NCI-H526 (cell line): Measurements from ENCODE around the gene NT5C2.
"Not testable (repeated sequence)": the region's sequence is repeated elsewhere in the genome, so short reads cannot be mapped to it uniquely, and the experiment has no call there.

Experiments
- DNase-seq, 2 experiments: peaks; one replicate each; lab custom pipeline; 2025; lab: John Stamatoyannopoulos, UW

The NT5C2 gene

DNA sequence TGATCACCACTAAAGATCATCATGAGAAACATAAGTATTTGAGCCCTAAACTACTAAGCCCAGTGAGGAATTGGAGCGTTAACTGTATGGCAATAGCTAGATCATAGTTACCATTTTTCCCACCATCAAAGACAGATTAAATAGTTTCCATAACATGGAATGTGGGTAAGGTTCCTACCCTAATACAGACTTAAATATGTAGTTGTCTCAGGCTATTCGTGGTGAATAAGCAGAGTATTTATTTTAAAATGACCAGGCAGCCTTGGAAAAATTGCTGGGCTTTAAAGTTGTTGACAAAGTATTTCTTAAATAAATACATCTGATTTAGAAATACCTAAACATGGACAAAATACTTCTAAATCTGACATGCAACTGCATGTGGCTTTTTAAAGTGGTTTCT, 106.8 kb downstream of the NT5C2 start:
- DNase-seq, result no peak

DNA sequence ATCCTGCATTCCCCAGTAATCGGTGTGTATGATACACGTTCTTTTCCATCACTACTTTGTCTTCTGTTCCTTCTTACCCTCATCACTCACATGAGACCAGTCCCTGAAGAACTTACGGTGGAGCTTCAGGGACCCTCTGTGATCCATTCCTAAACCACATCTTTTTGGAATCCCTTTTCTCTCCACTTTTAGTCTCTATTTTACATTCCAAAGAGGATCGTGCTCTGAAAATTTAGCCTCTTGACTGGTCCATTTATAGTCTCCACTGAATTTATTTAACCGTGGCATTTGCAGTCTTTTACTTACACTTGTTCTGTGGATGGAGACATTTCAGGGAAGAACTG, 109.1 kb downstream of the NT5C2 start:
- no peak for DNase-seq

DNA sequence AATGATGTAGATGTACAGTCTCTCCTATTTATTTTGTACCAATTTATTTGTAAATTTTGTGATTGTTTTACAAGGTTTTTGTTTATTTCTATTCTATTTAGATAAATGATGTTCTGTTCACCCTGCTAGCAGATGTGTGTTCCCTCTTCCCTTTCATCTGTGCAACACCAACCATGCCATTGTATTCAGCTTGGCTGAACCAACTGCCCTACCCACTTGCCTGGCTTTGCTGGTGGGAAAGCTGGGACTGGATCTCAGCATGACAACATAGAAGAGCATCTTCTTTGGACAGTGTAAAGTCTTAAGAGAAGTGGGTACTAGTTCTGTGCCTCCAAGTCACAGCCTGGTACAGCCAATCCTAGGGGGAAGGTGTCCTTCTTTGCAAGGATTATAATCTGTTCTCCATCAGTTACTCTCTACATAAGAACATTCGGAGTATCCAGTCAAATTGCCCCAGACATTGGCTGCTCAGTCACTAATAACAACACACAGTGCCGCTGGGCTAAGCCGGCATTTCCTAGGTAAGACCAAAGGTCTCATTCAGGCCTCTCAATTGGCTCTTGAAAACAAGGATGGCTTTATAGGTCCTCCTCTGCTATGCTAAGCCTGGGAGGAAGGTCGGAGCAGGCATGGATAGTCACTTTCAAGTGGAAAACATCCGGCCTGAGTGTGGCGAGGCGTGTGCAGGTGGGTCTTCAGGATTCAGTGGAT, 109.7 kb downstream of the NT5C2 start:
- no peak for DNase-seq

DNA sequence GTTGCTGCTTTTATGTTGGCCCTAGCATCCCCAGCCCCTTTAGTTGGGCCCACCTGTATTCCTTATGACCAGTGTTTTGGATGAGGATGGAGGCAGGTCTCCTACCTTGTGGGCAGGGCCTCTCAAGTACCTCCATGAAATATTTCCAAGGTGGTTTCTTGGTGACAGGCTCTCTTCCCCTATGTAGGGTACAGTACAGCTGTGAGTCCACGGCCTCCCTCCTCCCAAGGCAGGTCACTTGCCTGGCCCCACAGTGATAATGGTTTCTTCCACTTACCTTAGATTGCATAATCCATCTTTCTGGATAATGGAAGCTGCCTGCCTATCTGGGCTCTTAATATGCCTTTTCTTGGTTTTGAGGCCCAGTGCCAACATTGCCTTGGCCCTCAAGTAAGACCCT, 110.4 kb downstream of the NT5C2 start:
- no peak for DNase-seq

DNA sequence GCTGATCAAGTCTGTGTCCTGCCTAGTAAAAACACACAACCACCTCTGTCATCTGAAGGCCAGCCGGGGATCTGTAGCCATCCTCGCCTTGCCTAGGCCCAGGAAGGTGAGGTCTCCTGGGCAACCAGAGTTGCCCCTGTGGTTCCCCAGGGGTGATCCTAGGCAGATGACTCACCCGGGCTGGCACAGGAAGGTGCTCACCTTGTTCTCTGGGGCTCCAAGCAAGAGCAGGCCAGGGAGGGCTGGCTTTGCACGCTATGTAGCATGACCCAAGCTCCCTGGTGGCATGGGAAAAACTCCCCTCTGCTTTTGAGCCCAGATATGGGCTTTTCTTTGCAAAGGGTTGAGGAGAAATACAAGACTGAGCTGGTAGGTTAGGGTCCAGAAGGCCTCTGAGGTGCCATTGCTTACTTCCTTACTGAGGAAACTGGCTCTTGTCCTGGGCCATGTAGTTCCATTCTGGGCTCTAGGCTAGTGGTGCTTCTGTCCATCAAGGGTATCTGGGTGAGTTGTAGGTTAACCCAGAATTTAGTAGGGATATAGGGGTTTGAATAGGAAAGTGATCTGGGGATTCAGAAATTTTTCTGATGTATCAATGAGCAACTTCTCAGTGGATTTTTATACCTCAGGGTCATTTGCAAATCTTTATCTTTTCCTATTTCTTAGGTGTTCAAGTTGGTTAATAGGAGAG, 112.0 kb downstream of the NT5C2 start:
- DNase-seq, result no peak

DNA sequence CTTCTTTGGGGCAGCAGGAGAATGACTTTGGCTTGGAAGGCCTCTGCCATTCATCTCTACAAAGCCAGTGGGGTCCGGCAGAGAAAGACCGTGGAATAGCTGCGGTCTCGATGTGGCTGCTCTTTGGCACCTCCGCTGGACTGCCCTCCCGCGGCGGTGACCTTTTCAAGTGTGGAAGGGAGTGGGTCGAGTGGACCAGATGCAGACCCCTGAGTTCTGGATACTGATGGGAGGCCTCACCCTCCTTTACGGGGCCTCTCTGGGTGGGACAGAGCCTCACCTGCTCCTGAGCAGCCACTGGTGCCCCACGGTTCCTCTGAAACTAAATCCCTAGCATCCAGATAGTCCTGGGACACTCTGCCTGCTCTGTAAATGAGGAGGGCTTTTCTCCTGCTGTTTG, 113.1 kb downstream of the NT5C2 start:
- no peak for DNase-seq

DNA sequence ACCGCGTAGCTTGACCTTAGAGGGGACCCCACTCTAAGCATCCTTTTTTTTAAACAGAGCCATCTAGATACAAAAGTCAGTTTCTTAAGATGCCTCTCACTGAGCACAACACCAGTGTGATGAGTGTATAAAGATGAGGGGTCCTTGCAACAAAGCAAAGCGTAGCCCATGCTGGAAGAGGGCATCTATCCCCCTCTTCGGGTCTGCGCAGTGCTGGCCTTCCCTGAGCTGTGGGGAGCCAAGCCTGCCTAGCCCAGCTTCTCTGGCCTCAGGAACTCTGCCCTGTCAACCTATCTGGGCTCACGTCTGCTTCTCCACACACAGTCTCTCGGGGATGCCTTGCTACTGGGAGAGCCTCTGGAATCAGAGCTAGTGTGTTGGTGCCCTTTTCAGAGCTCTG, 114.0 kb downstream of the NT5C2 start:
- no peak for DNase-seq

DNA sequence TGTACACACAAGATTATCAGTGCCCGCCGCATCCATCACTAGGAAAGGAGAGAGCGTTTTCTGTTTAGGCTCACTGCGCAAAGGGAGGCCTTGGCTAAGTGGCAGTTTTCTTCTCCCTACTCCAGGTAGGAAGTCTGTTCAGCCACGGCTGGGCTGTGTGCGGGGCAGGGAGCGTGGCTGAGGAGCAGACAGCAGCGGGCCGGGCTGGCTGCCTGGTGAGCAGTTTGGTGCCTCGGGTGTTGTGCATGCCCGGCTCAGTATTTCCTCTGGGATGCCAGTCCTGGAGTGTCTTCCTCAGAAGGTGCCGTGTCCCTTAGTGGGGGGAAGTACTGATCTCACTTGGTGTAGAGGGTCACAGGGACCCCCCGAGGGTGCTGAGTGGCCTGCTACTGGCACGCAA, 114.4 kb downstream of the NT5C2 start:
- no peak for DNase-seq

DNA sequence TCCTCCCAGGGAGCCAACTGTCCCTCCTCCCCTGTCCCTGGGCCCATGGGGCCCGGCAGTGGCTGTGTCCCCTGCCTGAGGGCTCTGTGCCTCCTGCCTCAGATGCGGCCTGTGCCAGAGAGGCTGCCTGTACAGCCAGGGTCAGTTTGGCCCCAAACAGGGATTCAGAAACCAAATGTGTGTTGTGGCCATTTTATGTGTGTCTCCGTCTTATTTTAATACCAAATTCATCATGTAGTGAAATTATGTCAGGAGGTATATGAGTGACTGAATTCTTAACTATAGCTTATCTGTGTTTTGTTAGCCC, 114.8 kb downstream of the NT5C2 start:
- no peak for DNase-seq

DNA sequence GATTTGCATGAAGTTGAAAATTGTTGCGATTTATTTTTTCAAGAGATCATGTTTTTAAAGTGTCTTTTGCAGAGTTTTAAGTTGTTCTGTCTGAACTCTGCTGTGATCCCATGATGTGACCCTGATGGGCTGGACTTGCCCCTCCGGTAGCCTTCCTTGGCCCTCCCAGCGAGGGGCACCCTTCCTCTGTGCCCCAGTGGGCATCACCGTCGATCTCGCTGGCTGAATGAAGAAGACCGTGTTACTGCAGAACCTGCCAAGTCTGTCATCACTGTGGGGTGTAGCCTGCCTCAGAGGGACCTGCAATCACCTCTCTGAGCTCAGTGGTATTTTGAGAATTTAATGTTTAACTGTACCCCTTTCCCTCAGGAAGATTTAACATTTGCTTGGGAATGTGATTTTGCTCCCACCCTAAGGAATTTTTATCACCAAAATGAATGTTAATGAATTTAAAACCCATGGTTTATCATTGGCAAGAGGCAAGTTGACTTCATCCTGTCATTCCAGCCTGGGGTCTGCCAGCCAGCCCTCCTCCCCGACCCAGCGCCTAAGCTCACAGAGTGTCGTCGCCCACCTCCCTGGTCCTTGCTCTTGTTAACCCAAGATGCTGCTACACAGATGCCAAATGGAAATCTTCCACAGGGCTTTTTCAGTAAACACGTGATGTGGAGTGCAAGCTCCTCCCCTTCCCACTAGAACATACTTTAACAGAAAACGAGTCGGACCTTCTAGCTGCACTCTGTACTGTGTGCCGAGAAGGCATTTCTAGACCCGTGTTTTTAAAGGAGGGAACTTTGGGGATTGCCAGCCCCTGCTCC, 115.4 kb downstream of the NT5C2 start:
- no peak for DNase-seq

DNA sequence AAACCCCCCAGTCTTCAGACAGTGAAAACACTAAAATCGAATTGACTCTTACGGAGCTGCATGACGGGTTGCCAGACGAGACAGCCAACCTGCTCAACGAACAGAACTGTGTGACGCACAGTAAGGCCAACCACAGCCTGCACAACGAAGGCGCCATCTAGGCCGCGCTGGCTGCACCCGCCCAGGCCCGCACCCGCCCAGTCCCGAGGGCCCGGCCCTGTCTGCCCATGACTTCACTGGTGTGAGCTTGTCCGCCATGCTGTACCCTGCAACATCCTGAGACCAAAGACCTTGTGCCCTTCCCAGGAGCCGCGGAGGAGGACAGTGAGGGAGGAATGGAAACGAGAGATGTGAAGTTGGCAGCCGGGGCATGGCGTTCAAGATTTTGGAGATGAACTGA, 116.1 kb downstream of the NT5C2 start:
- no peak for DNase-seq

DNA sequence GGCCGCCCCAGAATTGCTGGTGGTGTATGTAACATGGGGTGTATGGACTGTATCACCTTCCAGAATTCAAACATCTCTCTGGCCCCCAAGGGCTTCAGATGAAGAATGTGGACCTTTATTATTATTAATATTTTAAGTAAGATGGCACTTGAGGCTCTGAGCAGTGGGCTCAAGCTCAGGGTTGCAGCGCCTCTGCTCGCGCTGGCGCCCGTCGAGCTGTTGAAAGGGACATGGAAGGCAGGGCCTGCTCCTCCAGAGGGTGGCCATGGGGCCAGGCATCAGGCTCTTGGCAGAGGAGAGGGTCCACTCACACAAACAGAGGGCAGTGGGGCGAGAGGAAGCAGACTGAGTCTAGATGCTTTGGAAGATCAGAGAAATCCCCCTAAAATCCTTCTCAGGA, 120.2 kb downstream of the NT5C2 start:
- DNase-seq, result no peak

DNA sequence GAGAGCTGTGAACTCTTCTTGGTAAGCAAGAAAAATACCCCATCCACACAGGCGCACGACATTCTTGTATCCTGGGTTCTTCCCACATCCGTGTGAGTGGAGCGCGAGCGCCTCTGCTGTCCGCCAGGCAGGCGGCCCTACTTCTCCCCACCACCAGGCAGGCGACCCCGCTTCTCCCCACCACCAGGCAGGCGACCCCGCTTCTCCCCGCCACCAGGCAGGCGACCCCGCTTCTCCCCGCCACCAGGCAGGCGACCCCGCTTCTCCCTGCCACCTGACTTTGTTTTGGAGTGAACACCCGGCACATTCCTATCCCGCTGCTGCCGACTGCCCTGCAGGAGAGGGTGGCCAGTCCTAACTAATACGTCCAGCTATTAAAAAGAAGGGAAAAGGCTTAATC, 120.8 kb downstream of the NT5C2 start:
- no peak for DNase-seq

DNA sequence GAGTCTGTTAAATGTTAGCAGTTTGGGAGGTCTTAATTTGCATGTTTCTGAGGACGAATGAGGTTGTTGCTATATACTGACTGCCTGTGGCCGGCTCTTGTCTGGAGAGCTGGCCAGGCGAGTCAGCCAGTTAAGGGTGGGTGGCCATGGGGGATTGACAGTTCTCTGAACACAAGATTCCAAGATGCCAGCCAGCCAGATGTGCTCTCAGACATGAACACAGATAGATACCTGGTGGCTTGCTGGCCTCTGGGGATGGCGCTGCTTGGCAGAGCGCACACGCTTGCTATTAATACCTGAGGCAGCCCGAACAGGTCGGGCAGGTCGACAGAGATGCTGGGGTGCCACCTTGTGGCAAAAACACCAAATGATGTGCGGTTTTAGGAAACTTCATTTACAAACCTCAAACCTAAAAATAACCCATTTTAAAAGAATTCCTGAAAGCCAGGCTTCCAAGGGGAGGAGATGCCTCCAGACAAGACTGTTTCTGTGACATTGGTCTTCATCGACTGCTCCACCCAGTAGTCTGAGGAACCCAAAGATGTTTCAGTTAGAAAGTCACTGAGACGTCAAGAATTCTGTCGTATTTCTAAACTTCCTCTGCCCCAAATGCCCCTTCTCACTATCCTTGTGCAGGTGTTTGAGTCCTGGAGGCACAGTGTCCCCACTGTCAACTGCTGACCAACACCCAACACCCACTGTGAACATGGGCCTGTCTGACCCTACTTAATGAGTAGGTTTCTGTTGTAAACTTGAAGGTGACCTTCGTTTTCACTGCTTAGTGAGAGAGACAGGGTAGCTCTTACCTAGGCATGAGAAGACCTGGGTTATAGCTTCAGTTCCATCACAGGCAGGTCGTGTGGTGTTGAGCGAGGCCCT, 123.4 kb downstream of the NT5C2 start:
- DNase-seq, result peak; percentile 35 to 74

DNA sequence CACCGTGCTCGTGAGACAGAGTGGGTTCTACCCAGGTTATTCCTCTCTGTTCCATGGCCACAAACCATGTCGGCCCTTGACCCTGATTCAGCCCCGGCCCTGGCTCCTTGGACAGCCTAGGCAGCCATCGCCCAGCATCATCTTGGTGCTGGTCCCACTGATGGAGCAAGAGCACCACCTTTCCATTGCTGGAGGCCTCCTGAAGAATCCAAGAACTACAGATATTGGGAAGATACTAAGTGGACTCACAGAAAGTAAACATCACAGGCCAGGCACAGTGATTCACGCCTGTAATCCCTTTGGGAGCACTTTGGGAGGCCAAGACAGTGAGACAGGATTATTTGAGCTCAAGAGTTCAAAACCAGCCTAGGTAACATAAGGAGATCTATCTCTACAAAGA, 125.1 kb downstream of the NT5C2 start:
- no peak for DNase-seq

DNA sequence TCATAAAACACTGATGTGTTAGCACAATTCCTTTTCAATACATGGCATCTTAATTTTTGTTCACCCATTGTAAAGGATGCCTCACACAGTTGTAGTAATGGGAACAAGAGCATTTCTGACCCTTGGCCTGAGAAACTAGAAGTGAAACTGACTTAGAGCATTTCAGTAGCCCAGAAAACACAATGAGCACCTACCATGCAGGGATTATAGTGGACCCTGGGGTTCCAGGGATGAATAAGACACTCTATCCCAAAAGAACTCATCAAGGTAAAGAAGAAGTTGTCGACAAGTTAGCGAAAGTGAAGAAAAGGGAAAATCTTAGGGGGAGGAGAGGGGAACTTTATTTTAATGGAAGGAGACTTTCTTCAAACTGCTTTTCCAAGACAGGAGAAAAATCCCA, 125.6 kb downstream of the NT5C2 start:
- DNase-seq, result no peak

DNA sequence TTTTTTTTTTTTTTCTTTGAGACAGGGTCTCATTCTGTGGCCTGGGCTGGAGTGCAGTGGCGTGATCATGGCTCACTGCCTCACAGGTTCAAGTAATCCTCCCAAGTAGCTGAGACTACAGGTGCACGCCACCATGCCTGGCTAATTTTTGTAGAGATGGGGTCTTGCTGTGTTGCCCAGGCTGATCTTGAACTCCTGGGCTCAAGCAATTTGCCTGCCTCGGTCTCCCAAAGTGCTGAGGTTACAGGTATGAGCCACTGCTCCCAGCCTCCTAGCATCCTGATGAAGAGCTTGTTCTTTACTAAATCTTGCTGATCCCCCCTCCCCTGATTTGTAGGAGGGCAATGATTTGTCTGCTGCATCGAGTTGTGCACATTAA, 126.0 kb downstream of the NT5C2 start:
- not testable (repeated sequence) for DNase-seq

DNA sequence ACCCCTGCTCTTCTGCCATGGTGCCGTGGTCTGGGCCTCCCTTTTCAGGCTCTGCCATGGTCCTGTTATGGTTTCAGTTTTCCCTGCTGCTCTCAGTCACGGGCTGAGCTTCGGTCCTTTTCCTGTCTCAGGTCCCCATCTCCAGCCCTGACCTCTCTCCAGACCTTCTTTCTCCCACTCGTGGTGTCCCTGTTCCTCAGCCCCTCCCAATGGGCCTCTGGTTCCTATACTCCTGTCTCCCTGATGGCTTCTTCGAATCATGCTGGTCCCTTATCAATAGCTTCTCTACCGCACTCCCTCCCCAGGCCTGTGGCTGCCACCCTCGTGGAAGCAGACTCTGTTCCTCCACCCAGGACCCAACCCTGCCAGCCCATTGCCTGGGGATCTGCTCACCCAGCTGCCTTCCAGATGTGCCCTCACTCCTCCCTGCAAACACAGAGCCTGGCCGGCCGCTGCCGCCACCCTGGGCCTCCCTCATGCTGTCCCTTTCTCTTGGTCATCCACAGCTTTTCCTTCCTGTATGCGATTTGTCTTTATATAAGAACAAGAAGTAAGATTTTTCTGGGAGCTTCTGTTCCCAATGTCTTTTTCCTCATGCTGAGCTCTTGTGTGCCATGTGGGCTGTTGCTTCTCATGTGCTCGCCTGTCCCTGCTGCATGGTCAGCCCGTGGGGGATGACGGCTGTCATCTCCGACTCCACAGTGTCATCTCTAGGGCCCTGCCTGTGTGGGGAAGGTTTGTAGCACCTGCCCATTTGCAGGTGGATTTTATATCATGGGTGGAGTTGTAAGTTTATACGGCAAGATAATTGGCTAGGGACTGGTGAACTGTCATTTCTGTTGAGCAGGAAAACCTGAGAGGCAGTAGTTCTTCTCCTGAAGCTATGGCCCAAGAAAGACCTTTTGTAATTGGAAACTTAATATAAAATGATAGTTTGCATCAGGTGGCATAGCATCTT, 126.7 kb downstream of the NT5C2 start:
- DNase-seq, result no peak

DNA sequence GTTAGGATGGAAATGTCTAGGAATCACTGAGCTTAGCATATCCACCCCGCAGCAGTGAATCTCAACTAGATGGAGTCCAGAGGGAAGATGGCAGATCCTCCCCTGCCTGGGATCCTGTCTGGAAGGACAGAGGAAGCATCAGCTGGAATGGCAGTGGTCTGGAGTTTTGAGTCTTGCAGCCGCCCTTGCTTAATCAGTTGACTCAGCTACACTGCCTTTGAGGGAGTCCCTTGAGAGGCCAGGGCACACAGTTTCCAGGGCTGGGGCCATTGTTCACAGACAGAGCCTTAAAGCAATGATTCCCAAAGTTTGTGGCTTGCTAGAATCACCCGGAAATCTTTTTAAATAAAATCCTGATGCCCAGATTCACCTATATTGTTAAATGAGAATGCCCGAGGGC, 128.1 kb downstream of the NT5C2 start:
- DNase-seq, result no peak

DNA sequence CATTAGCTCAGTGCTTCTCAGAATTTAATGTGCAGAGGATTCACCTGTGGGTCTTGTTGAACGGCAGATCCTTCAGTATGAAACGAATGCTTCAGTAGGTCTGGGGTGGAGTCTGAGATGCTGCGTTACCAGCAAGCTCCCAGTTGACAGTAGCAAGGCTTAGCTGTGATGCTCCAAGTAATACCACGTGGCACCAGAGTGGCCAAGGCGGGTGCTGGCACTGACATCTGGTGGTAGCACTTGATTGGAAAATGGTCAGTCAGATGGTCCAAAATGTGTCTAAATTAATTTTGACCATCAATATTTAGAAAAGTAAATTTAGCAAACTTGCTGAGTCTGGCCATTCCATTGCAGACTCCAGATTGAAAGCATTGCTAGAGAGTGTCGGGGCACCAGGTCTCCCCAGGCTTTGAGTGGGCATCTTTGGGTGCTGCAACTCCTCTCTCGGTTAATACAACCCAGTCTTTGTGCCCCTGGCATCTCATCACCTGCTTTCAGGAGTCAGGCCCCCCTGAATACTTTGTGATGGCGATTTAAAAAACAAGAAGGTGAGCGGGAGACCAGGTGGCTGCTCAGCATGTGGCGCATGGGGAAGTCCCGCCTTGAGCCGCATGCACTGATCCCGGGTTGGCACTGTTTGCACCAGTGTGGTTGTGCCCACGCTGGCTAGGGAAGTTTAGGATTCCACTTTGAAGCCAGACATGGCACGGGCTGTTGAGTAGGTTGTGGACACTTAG, 130.1 kb downstream of the NT5C2 start:
- peak; percentile 10 to 29 for DNase-seq

DNA sequence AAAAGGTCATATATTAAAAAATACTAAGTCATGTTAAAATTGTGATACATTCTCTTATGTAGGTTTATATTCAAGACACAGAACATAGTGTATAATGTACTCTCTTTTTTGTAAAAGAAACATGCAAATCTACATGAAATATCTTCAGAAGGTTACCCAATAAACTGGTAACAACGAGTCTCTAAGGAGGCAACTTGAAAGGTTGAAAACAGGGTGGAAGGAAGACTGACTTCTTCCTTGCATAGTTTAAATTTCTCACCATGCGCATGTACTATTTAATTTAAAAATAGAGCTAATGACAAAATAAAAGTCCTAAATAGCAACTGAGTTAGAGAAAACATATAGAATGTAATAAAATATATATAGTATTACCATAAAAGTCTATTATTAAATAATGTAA, 132.5 kb downstream of the NT5C2 start:
- no peak for DNase-seq
